ENCODE measurements around the gene CDIP1.

Gene CDIP1

DNA sequence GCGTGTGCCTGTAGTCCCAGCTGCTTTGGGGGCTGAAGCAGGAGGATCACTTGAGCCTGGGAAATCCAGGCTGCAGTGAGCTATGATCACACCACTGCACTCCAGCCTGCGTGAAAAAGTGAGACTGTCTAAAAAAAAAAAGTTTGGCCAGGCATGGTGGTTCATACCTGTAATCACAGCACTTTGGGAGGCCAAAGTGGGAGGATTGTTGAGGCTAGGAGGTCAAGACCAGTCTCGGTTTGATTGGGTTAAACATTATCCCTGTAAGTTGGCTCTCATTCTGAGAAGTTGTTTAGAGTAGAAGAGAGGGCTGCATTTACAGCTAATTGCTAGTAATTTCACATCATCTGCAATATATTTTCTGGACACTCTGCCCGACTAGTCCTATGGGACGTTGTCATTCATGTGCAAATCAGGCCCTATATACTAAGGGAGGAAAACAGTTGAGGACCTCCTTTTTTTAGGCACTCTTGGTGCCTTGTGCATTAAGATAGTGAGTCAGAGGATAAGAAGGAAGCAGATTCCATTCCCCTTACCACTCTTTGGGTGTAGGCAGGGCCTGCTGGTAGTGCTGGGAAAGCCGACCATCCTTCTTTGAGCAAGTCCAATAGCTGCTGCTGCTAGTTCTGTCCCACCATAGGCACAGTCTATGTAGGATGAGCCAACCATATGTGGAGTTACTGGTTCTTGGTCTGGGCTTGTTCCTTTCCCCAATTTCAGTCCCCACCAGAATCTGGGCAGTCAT lies 43.7 kb downstream of the CDIP1 start:
- no peak for DNase-seq (ENCODE audit: low read depth in 1 of 2, low spot score in 1 of 2)

DNA sequence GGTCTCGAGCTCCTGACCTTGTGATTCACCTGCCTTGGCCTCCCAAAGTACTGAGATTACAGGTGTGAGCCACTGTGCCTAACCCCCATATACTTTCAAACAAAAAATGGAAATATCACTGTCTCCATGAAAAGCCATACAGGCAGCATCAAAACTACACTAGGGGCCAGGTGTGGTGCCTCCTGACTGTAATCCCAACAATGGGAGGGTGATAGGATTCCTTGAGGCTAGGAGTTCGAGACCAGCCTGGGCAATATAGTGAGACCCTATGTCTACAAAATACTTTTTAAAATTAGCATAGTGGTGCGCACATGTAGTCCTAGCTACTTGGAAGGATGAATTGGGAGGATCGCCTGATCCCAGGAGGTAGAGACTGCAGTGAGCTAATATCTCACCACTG lies 46.7 kb downstream of the CDIP1 start:
- no peak for DNase-seq (ENCODE audit: low read depth in 1 of 2, low spot score in 1 of 2)

DNA sequence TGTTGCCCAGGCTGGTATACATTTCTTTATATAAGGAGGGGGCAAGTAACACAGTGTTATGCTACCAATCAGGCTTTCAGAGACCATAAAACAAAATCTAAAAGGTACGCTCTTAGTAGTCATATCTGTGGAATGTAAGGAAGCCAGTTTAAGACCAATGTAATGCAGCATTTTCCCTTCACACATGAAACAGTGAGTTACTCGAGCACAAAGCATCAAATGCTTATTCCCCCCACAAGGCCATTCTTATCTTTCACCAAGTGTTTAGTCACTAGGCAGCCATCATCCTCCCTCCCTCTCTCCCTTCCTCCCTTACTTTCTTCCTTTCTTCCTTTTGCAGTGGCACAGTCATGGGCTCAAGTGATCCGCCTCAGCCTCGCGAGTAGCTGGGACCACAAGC lies 49.5 kb downstream of the CDIP1 start:
- DNase-seq (ENCODE audit: low read depth in 1 of 2, low spot score in 1 of 2), result no peak

DNA sequence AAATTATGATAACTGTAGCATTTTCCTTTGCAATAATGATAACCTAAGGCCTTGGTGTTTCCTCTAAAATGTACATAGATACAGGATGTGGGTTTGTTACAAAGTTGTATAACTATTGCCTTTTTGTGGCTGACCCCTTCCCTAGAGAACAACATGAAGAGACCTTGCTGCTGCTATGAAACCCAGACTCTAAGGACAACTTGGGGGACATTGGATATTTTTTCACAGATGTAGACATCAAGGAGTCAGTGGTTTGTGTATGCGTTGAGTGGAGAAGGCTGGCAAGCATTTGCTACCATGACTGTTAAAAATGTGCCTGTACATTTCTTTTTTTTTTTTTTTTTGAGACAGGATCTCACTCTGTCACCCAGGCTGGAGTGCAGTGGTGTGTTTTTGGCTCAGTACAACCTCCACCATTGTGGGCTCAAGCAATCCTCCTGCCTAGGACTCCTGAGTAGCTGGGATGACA lies 50.0 kb downstream of the CDIP1 start:
- DNase-seq (ENCODE audit: low read depth in 1 of 2, low spot score in 1 of 2), result no peak

DNA sequence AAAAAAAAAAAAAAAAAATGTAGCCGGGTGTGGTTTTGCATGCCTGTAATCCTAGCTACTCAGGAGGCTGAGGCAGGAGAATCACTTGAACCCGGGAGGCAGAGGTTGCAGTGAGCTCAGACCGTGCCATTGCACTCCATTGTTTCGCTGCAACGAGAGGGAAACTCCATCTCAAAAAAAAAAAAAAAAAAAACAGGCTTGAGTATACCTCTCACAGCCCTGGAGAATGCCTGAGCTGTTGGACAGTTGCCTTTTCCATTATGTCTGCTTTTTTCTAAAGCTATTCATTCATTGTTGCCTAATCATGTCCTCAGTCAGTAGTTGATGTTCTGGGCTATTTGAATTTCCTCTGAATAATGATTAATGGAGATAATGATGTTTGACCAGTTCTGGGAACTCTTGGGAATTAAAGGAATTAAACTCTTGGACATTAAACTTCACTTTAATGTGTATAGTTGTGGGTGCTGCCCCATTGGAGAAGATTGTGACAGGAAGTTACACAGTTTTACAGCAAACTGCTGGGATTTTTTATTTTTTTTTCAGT lies 50.5 kb downstream of the CDIP1 start:
- DNase-seq (ENCODE audit: low read depth in 1 of 2, low spot score in 1 of 2), result no peak

DNA sequence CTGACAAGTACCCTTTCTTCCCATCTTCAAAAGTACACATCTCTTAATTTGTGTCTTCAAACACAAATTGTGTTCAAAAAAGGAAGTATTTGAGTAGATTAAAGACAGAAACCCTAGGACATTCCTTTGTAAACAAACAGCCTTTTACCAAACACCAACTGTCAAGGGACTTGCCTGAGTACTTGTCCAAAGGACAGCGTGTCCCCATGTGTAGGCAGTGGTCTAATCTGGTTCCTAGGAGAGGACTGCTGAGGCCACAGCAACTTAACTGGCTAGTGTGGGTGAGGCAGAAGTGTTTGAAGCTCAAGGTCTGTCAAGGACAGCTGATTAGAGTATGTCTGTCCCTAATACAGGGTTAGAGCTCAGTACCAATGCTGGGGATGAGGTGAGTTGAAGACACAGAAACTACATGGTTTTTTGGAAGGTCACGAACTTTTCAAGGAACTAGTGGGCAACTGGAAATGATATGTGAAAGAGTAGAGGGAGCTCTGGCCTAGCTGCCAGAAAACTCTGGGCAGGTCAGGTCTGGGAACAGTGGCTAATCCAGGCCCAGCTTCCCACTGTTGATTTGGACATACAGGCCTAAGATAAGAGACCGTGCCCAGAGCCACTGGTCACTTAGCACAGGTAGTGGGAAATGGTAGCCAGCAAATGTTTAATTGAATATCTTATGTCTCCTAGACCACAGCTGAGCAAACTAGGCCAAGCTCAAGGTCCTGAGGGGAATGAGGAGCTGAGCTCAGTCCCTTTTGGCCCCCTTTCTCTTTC lies 52.3 kb downstream of the CDIP1 start:
- no peak for DNase-seq (ENCODE audit: low read depth in 1 of 2, low spot score in 1 of 2)

DNA sequence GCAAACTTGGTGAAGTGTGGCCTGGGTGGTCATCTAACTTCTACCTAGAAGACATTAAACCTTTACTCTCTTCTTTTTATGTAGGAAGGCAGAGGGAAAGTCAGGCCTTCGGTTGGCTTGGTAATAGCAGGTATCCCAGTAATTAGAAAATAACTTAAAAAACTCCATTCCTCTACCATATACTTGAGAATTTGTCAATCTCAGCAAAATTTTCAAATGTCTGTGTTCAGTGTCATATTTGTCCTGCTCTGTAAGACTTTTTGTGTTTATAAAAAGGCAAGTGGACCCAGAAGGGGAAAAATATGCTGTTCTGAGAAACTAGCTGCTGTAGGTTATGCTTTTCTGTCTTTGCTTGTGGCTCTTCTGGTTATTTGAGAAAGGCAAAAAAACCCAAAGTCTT lies 56.6 kb downstream of the CDIP1 start:
- DNase-seq (ENCODE audit: low read depth in 1 of 2, low spot score in 1 of 2), result no peak

DNA sequence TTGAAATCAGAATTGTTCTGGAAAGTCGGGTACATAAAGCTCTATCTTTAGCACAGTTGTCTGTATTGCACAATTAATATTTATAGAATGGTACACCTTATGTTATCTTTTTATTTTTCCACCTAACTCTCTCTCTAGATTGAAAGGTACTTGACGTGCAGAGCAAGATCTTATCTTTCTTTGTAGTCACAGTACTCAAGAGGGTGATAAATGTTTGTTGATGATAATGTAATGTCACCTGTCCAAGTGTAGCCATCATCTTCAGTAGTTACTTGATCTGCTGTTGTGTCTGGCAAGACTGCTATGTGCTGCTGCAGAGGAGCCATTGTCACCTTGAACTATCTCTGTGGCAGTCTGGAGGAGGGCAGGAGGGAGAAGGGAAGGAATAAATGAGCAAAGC lies 57.0 kb downstream of the CDIP1 start:
- DNase-seq (ENCODE audit: low read depth in 1 of 2, low spot score in 1 of 2), result no peak

DNA sequence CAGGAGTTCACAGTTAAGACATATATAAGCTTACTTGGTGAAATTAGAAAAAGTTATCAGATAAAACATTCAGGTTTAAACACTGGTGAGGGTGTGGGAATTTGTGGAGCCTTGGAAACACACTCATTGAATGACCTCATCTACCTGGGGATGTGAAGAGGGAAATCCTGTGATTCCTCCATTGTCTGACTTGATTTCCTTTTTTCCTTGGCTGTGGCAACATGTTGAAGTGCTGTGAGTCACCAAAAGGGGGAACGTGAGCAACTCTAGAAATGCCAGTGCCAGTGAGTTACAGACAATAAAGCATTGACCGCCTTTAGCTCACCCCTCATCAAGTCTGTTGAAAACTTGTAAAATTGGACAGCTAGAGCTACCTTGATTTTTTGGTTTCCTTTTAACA lies 60.6 kb downstream of the CDIP1 start:
- DNase-seq (ENCODE audit: low read depth in 1 of 2, low spot score in 1 of 2), result no peak

DNA sequence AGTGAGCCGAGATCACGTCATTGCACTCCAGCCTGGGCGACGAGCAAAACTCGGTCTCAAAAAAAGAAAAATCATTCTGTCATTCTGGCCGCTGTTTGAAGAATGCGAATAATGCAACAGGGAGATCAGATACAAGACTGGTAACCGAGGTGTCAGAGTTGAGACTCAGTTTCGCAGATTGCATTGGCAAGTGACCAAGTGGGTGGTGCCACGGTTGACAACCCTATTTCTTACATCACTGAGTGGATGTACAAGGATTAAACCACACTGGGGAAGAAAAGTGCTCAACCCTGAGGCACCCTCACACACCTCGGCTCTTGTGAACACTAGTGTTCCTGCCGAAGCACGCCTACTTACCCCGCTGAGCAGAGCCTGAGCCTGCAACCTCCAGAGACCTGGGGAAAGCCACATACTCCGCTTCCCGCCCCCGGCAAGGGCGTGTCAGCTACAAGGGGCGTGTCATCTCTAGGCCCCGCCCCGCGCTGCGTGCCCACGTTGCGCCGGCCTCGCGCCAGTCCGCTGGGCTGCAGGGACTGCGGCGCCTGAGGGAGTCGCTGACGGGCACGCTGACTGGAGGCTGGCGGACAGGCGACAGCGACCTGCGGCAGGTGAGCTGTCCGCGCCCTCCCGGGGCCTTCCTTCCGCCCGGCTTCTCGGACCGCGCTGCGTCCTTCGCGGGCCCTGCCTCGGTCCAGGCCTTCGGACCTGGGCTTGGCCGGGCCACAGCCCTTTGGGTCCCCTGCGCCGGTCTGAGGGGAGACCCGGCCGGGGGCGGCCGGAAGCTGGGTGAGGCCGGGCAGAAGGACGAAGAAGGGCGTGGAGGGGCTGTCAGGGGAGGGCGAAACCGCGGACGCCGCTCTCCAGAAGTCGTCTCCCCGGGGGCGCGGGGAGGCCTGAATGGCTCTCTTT lies 62.4 kb downstream of the CDIP1 start, which contains the start of gene HMOX2:
HMOX2 (plus strand) TSS at position 519 of the 909 bp plus-strand sequence. CDS start 29,127 bp downstream, outside the sequence.
- peak; percentile 91 to 95 for DNase-seq (ENCODE audit: low read depth in 1 of 2, low spot score in 1 of 2)

DNA sequence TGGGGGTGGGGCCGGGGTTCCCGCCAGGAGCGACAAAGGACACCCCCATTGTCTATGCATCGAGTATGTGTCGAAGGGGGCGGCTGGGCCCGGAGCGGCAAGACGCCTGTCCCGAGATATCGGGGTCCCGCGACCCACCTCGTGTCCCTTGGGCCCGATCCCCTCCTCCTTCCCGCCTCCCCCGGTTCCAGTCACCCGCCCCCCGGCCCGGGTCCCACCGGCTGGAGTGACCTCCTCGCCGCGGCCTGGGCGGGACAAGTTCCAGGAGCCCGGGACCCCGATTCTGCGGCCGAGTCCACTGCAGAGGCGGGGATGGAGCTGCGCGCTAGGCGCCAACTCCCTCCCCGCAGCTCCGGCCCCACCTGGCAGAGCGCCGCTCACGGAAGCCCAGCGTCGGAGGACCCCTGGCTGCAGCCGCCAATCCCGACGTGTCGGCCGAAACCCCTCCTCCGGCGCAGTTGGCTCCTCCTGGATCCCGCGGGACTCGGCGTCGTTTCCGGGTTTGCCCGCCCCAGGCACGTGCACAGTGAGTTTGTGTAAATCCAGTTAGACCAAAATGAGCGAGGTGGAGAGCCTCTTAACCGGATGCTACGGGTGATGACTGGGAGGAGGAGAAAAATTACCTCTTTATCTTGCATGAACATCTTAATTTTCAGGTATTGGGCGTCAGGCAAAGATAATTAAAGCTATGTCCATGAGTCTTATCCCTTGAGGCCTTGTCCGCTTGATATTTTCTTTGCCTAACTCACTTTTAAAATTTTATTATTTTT lies 64.2 kb downstream of the CDIP1 start, which contains the start of gene NMRAL1:
NMRAL1 (minus strand) TSS at position 434 of the 770 bp plus-strand sequence. CDS start 493 bp downstream, outside the sequence.
- peak; percentile 63 to 84 for DNase-seq (ENCODE audit: low read depth in 1 of 2, low spot score in 1 of 2)

DNA sequence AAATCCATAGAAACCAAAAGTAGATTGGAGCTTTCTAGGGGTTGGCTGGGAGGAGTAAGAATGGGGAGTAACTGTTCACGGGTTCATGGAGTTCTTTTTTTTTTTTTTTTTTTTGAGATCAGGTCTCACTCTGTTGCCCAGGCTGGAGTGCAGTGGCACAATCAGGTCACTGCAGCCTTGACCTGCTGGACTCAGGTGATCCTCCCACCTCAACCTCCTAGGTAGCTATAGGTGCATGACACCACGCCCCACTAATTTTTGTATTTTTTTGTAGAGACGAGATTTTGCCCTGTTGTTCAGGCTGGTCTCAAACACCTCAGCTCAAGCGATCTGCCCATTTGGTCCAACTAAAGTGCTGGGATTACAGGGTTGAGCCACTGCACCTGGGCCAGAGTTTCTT lies 65.7 kb downstream of the CDIP1 start:
- DNase-seq (ENCODE audit: low read depth in 1 of 2, low spot score in 1 of 2), result no peak

DNA sequence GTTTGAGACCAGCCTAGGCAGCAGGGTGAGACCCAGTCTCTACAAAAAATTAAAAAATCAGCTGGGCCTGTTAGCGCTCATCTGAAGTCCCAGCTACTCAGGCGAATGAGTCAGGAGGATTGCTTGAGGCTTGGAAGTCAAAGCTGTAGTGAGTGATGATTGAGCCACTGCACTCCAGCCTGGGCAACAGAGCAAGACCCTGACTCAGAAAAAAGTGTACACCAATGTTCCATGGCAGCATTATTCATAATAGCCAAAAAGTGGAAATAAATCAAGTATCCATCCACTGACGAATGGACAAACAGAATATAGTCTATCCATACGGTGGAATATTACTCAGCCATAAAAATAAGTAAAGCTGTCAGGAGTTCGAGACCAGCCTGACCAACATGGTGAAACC lies 66.7 kb downstream of the CDIP1 start:
- no peak for DNase-seq (ENCODE audit: low read depth in 1 of 2, low spot score in 1 of 2)

DNA sequence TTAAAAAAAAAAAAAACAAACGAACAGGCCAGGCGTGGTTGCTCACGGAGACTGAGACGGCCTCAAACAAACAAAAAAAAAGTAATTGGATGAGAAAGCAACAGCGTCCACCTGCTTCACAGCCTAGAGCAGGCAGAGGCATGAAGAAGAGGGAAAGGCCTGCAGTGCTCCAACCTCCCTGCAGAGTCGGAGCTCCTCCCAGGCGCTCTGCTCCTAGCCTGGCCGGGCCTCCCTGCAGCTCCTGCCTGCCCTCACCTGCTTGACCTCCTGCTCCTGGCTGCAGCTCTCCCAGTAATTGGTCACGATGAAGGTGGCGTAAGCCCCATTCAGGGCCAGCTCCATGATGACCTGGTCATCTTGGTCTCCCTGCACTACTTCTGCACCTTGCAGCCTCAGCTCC lies 69.6 kb downstream of the CDIP1 start:
- no peak for DNase-seq (ENCODE audit: low read depth in 1 of 2, low spot score in 1 of 2)

DNA sequence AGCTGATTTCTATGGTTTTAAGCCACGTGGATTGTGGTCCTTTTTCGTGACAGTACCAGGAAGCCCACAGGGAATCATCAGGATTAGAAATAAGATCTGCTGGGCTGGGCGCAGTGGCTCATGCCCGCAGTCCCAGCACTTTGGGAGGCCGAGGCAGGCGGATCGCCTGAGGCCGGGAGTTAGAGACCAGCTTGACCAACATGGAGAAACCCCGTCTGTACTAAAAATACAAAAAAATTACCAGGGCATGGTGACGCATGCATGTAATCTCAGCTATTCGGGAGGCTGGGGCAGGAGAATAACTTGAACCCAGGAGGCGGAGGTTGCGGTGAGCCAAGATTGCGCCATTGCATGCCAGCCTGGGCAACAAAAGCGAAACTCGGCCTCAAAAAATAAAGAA lies 70.7 kb downstream of the CDIP1 start:
- no peak for DNase-seq (ENCODE audit: low read depth in 1 of 2, low spot score in 1 of 2)

DNA sequence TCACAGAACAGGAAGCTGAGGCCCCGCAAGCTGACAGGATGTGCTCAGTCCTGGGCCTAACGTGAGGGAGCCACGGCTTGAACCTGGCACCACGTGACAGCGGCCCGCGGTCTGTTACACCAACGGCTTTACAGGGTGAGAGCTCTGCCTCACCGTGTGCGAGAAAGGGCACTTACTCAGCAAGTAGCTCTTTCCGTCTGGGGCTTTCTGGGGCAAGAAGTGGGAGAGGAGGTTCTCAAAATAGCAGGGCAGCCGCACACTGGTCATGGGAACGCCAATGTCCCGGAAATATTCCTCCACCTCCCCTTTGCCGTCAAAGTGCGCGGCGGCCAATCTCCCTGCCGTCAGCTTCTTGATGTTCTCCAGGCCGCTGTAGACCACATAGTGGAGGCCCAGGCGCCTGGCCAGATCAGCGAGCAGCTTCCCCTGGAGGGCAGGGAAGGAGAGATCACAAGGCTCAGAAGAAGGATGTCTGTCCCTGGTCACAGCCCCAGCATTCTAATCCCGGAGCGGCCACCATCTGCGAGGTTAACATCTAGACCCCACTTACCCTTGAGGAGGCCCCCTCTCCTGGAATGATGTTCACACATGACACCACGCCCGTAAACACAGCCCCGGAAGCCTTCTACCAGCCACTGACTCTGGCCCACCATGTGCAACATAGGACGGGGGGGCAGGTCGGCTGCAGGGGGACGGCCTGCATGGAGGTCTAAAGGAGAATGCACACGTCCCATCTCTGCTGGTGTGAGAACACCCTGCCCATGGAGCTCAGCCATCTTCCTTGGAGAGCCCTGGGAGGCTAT lies 72.4 kb downstream of the CDIP1 start:
- peak in 1 of 2 donors; percentile 21 for DNase-seq (ENCODE audit: low read depth in 1 of 2, low spot score in 1 of 2)

DNA sequence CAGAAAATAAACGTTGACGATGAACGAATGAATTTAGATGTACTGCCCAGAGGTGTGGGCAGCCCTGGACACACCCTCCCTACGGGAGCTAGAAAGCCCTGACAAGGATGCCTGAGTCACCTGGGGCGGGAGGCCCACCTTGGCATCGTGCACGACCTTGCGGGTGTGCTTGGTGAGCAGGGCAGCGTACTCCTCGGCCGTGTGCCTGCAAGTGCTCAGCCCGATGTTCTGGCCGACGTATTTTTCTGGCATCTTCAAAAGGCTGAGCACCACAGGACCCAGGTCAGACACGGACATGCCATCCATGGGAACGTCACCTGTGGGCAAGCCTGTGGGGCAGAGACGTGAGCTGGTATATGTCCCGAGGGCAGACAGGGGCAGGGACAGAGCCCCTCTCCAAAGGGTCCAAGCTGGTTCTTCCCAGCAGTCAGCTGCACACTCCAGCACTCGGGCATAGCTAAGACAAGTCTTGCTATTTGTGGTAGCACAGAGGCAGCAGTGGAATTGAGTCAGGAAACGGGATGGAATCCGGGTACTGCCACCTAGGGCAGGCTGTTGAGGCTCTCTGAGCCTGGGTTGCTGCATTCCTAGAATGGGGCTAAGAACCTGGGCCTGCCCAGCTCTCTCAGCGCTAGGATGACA lies 74.9 kb downstream of the CDIP1 start:
- no peak for DNase-seq (ENCODE audit: low read depth in 1 of 2, low spot score in 1 of 2)

DNA sequence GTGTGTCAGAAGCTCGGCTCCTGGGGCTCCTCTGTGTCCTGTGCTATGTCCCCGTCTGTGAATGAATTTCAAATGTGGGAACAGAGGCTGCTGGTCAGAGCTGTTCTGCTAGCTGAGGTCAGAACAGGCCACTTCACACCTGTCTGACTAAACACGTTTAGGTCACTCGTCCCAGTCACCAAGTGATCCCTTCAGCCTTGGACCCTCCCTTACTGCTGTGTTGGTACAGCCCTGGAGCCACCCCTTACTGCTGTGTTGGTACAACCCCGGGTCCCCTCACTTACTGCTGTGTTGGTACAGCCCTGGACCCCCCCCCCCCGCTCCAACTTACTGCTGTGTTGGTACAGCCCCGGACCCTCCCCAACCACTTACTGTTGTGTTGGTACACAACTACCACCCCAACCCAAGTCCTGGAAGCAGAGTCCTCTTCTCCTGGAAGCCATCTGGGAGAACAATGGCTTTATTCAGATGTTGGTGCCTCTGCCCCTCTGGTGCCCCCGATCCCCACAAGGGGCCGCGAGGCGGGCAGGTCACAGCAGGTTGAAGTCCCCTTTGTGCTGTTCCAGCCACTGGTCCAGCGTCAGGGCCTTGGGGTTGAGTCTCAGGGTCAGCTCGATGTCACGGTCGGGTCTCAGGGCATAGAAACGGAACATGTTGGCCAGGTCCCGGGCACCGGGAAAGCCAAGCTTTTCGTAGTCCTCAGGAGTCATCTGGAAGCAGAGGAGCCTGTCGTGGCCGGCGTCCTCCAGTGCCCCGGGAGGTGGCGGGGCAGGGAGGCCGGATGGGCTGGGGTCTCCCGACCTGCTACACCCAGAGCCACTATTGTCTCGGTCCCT lies 77.1 kb downstream of the CDIP1 start:
- no peak for DNase-seq (ENCODE audit: low read depth in 1 of 2, low spot score in 1 of 2)

Measured in activated CD4-positive, alpha-beta T cell treated with anti-CD3 and anti-CD28 coated beads, Interleukin-2, amount 50 U/mL, for 24 hours (primary cell).